GM12872 (cell line): ENCODE results near the gene QKI.

ENCODE experiments used
- CTCF ChIP-seq: IDR thresholded peaks from 3 replicates; pipeline ENCODE4 v1.5.1; 2011; ENCODE audit warnings: low read depth, mild to moderate bottlenecking, low read length, moderate library complexity; ENCODE audit not compliant: insufficient read depth

QKI gene

DNA sequence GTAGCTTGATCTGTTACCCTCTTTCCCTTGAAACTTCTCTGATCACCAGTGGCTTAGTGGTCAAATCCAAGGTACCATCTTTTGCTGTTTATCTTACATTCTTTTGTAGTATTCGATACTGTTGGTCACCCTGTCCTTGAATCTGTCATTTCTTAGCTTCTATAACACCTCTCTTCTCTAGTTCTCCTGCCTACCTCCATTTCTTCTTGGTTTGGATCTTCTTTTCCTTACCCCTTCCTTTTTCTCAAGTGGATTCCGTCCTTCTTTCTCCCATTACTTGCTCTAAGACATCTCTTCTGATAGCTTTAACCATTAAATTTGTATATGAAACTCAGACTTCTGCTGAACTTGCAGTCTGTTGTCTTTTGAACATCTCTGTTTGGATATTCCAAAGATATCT lies 39.9 kb downstream of the QKI start:
- TF ChIP-seq CTCF, result no peak

DNA sequence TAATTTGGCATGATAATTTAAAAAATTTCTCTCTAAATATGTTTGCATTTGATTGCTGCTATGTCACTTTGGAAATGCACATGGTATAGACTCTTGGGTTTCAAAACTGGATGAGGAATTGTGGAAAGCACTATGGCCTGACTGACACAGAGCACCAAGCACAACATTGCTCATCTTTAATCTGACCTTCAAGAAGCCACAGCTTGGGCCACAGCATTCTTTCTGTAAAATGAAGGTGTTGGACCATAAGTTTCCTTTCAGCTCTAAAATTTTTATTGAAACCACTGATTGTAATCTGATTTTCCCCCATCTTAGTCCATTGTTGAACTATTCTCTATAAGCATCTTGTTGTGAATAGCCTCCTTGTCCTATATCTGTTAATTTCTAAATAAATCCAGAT lies 41.0 kb downstream of the QKI start:
- no peak for TF ChIP-seq CTCF

DNA sequence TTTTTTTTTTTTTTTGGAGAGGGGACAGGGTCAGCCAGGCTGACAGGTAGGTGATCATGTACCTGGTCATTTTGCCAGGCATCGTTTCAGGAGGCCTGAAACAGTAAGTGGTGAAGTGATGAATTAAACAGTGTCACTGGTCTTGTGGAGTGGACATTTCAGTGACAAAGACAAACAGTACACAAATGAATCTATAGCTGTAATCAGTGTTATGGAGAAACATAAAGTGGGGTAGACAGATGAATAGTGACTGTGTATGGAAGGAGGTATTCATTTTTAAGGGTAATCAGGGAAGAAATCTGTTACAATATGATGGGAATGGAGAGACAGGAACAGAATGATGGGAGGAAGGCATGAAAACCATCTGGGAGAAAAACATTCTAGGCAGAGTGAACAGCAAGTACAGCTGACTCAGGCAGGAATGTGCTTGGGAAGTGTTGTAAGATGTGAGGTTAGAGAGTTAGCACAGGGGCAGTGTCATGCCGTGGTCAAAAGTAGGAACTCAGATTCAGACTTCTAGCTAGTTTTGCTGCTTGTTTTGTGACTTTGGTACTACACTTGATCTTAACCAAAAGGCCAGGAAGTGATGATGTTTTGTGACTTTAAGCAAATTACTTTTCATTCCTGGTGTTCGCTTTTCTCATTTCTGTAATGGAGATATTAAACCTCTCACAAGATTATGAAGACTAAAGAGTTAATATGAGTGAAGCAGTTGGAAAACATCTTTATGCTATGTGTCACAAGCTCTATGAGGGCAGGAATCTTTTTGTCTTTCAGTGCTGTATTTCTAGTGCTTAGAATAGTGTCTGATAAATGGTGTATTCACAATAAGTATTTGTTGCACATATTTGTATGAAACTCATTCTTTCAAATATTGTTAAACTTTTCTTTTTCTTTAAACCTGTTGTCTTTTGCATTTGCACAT lies 43.4 kb downstream of the QKI start:
- TF ChIP-seq CTCF, result no peak

GRCh38 chr6:163459007-163459406 lies 44.5 kb downstream of the QKI start:
- no peak for TF ChIP-seq CTCF

DNA sequence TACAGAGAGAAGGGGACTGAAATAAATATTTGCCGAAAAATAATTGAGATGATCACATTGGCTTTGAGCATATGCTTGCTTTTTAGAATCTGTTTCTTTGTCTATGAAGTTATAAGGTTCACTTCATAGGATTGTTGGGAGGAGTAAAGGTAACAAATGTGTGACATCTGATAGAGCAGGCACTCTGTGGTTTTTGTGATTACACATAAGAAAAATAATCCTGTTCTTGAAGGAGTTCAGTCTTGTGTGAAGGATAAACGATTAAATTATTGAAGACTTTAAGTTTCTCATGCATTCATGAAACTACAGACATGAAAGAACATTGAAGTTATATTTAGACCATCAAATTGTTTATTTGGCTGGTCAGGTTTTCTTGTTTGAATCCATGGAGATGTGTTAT lies 45.0 kb downstream of the QKI start:
- no peak for TF ChIP-seq CTCF

DNA sequence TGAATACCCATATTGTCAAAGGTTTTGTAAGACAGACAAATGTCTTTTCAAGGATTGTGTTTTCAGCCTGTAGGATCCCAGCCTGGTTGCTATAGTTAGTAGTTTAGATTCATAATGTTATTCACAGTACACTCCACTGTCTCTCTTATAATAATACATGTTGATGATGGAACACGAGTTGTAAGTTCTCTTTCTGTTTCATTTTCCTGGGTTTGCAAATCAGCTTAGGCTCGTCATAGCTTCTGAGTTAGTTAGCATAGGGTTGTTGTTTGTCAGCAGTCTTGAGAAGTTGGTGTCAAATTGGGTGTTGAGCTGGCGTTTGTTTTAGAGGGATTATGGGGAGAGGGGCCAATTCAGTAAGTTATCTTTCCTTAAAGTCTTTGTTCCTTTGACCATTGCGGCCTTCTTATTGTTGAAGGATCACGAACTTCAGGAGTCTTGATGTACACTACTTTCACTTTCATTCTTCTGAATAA lies 45.8 kb downstream of the QKI start:
- no peak for TF ChIP-seq CTCF

- TF ChIP-seq CTCF, result no peak
Observed at GRCh38 chr6:163461696-163462095, 47.2 kb downstream of the QKI start.
